Transverse colon (tissue), 3 donors: ENCODE results near the gene STARD10.

ENCODE experiments used
- EP300 ChIP-seq: sonication (generic); formaldehyde crosslinking; IDR thresholded peaks from one replicate; pipeline ENCODE4 v1.6.1; 2017; ENCODE audit warnings: antibody characterized with exemption, low read depth
- POLR2A ChIP-seq: fragments of 450-650 bp; IDR thresholded peaks from one replicate; pipeline ENCODE4 v1.6.1; 2016; ENCODE audit warnings: antibody characterized with exemption, mild to moderate bottlenecking, moderate library complexity
- TF ChIP-seq, protein P1 (sequence below), 5 experiments: fragments of 200-600 bp in 3 of 5; fragments of 450-650 bp in 2 of 5; sonication (generic) in 3 of 5; IDR thresholded peaks; 1 replicate in 2 of 5; 2 replicates in 3 of 5; pipeline ENCODE4 v1.5.1; 2016 to 2017; ENCODE audit warnings: antibody characterized with exemption in 5 of 5, inconsistent platforms in 3 of 5, mild to moderate bottlenecking in 2 of 5, moderate library complexity in 1 of 5

- TF ChIP-seq, protein P1, sequence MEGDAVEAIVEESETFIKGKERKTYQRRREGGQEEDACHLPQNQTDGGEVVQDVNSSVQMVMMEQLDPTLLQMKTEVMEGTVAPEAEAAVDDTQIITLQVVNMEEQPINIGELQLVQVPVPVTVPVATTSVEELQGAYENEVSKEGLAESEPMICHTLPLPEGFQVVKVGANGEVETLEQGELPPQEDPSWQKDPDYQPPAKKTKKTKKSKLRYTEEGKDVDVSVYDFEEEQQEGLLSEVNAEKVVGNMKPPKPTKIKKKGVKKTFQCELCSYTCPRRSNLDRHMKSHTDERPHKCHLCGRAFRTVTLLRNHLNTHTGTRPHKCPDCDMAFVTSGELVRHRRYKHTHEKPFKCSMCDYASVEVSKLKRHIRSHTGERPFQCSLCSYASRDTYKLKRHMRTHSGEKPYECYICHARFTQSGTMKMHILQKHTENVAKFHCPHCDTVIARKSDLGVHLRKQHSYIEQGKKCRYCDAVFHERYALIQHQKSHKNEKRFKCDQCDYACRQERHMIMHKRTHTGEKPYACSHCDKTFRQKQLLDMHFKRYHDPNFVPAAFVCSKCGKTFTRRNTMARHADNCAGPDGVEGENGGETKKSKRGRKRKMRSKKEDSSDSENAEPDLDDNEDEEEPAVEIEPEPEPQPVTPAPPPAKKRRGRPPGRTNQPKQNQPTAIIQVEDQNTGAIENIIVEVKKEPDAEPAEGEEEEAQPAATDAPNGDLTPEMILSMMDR (IDR thresholded peaks at IDR 0.05), result no peak
- TF ChIP-seq POLR2A, result no peak
- no peak for TF ChIP-seq EP300
These were observed 83.6 kb downstream of the STARD10 start for GRCh38 chr11:72710278-72710677.
